ENCODE data around the gene MEIOSIN.

The MEIOSIN gene

DNA sequence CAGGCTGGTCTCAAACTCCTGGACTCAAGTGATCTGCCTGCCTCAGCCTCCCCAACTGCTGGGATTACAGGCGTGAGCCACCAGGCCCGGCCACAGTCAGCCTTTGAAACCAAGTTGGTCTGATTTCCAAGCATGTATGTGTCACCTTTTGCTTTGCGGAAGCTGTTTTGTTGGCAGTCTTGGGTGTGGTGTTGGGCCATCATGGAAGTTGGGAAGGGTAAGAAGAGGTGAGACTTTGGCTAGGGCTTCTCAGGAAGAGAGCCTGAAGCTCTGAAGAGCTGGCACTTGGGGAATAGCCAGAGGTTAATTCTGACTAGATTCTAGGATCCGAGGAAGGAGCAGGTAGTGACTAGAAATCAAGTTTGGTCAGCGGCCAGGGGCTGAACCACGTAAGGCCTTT is 79.1 kb downstream of the MEIOSIN start:
- no peak for DNase-seq (ENCODE audit: extremely low spot score)
- CTCF ChIA-PET = interaction anchor here (2.4 kb wide), 2 partner anchors 13 to 43 kb away, joined by 11 to 12 read pairs; partner anchors contain the start of gene SIX5
- TF ChIP-seq, protein P1, sequence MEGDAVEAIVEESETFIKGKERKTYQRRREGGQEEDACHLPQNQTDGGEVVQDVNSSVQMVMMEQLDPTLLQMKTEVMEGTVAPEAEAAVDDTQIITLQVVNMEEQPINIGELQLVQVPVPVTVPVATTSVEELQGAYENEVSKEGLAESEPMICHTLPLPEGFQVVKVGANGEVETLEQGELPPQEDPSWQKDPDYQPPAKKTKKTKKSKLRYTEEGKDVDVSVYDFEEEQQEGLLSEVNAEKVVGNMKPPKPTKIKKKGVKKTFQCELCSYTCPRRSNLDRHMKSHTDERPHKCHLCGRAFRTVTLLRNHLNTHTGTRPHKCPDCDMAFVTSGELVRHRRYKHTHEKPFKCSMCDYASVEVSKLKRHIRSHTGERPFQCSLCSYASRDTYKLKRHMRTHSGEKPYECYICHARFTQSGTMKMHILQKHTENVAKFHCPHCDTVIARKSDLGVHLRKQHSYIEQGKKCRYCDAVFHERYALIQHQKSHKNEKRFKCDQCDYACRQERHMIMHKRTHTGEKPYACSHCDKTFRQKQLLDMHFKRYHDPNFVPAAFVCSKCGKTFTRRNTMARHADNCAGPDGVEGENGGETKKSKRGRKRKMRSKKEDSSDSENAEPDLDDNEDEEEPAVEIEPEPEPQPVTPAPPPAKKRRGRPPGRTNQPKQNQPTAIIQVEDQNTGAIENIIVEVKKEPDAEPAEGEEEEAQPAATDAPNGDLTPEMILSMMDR (IDR thresholded peaks at IDR 0.05; ENCODE audit: control extremely low read depth, extremely low read depth, low read depth, missing control alignments) = no peak
- POLR2A ChIA-PET = interaction anchor here (0.6 kb wide), 1 partner anchor 17 kb away, joined by 3 read pairs; no protein-coding TSS in a partner anchor
